Fibroblast of the conjunctiva (primary cell): ENCODE measurements around the gene C19orf25.

Experiments
- DNase-seq: peaks from one replicate; pipeline ENCODE4 v3.0.0-alpha.2; 2010; ENCODE audit warnings: low read depth

Gene C19orf25

DNA sequence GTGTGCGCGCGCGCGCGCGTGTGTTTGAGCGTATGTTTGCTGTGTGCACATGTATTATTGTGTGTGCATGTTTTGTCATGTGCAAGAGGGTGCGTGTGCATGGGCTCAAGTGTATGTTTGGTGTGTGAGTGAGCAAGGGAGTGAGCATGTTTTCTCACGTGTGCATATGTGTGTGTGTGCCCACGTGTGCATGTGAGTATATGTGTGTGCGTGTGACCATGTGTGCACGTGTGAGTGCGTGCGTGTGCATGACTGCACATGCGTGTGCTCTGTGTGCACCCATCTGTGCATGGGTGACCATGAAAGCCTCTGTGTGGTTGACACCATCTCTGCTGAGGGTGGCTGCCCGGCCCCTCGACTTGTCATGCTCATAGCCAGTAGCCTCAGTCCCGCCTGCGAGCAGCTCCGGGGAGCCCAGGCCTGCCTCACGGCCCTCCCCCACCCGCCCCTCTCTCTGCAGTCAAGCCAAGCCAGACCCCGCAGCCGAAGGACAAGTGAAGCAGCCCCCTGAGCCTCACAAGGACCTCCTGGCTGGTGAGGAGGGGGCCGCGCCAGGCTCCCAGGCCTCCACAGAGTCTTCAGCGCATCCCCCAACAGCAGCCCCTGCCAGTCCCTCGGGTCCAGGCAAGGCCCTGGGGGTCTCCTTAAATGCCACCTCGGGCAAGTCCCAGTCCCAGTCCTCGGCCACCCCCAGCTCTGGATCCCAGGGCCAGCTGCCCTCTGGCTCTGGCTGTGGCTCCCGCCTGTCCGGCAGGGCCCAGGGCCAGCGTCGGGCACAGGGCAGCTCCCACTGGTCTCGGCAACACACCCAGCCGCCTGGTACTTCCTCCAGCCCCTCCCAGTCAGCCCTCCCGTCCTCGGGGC, 17.9 kb upstream of the C19orf25 start:
- DNase-seq = no peak

DNA sequence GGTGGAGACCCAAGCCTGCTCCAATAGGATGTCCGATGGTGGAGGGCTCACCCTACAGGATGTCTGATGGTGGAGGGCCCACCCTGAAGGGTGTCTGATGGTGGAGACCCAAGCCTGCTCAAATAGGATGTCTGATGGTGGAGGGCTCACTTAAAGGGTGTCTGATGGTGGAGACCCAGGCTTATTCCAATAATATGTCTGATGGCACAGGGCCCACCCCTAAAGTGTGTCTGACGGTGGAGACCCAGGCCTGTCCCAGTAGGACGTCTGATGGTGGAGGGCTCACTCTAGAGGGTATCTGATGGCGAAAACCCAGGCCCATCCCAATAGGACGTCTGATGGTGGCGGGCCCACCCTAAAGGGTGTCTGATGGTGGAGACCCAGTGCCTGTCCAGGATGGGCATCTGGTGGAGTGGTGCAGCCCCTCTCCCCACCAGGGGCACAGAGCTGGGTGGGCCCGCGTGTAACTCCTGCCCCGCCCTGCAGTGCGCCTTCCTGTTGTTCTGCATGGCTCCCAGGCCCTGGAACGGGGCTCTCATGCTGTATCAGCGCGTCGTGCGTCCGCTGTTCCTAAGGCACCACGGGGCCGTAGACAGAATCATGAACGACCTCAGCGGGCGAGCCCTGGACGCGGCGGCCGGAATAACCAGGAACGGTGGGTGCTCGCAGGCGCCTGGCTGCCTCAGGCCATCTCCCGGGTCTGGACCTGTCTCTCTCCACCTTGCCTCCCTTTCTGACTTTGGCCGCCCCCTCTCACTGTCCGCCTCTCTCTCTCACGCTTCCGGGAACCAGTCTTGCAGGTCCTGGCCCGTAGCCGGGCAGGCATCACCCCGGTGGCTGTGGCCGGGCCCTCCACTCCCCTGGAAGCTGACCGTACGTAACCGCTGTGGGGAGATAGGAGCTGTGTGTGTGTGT, 17.0 kb upstream of the C19orf25 start:
- DNase-seq = no peak

DNA sequence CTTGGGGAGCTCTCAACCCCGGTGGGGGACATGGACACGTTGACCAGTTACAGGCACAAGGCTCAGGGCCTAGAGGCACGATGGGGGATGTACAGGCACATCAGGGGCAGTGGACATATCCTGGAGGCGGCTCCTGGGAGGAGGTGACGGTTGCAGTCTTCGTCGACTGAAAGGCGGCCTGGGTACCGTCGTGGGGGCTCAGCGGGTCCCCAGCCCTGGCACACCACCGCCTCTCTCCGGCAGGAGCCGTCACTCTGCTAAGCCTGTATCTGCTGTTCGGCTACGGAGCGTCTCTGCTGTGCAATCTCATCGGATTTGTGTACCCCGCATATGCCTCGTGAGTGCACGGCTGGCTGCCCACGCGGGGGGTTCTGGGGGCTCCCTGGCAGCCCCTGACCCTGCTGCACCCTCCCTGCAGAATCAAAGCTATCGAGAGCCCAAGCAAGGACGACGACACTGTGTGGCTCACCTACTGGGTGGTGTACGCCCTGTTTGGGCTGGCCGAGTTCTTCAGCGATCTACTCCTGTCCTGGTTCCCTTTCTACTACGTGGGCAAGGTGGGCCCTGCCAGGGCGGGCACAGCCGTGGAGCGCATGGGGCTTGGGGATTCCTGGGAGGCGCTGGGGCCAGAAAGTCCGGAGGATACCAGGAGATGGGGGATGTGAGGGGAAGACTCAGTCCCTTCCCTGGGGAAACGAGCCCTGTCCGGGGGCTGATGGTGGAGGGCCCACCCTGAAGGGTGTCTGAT, 16.2 kb upstream of the C19orf25 start:
- DNase-seq = no peak

DNA sequence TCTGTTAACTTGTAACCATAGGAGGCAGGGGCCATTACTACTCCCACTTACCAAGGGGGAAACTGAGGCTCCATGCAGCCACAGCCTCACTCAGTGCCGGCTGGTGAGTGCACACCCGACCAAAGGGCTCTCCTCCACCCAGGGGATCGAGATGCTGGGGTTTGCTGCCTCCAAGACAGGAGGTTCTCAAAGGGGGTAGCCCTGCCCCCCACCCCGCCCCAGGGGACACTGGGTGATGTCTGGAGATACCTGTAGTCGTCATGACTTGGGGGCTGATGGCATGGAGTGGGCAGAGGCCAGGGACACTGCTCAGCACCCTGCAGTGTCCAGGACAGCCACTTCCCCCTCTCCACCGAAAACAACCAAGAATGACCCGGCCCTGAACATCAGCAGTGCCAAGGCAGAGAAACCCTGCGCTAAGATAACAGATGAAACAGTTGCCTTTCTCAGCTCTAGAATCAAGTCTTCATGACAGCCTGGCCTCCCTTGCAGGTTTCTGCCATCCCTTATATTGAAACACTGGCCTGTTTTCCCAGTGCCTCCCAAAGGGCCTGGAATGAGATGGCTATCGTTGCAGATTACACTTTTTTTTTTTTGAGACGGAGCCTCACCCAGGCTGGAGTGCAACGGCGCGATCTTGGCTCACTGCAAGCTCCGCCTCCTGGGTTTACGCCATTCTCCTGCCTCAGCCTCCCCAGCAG, 15.2 kb upstream of the C19orf25 start:
- no peak for DNase-seq

DNA sequence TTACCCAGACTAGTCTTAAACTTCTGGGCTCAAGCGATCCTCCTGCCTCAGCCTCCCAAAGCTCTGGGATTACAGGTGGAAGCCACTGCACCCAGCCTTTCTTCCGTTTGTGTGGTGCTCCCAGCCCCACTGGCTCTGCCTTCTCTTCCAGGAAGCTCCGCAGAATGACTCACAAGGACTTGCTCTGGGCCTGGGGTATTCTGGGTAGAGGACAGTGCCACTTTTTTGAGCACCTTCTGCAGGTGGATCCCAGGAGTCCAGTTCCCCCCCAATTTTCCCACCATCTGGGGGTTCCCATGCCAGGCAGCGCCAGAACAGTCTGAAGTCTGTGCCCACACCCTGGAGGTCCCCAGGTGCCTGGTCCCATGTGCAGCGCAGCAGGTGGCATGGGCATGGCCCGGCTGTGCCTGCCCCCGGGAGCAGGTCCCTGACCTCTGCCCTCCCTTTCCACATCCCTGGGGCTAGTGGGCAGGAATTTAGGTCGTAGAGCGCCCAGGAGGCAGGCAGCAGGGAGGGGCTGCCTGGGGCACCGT, 13.5 kb upstream of the C19orf25 start:
- no peak for DNase-seq

DNA sequence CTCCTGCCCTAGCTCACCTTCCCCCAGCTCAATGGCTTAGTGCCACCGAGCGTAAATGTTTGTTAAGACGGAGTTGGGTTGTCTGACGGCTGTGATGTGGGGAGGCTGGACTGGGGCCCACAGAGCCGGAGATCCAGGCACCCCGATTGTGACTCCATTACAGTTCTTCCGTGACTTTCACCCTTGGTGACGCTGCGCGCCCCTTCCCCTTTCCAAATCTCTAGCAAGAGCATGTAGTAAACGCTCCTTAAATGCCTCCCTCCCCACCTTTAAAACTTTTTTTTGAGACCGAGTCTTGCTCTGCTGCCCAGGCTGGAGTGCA, 12.8 kb upstream of the C19orf25 start:
- no peak for DNase-seq

DNA sequence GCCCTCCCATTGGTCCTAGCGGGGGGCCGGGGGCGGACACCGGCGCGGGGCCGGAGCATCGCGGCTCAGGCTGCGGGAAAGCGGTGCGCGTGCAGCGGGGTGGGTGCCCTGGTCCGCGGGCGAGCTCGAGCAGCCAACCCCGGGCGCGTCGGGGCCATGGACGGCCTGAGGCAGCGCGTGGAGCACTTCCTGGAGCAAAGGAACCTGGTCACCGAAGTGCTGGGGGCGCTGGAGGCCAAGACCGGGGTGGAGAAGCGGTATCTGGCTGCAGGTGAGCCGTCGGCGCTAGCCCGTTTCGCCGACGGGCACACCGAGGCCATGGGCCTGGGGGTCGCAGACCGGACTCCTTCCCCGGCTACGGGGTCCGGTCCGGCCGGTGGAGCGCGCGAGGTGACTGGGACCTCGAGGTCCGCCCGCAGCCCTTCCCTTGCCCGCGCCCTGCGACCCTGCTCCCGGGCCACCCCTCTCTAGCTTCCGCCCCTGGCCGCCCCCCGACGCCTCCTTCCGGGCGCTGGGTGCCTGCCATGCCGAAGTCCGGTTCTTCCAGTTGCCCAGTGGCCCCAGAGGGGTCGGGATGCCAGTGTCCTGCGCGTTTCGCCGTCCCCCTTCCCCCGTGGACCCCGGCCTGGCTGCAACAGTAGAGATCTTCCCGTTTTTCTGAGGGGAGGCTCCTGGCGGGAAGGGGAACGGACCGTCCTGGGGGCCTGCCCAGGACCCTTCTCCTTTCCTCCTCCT, 12.3 kb upstream of the C19orf25 start, which contains the start of gene REEP6:
Gene REEP6, plus strand, starts transcription at position 68 of the 735 bp plus-strand sequence. Its CDS starts 89 bp downstream, at position 157.
- DNase-seq = no peak

DNA sequence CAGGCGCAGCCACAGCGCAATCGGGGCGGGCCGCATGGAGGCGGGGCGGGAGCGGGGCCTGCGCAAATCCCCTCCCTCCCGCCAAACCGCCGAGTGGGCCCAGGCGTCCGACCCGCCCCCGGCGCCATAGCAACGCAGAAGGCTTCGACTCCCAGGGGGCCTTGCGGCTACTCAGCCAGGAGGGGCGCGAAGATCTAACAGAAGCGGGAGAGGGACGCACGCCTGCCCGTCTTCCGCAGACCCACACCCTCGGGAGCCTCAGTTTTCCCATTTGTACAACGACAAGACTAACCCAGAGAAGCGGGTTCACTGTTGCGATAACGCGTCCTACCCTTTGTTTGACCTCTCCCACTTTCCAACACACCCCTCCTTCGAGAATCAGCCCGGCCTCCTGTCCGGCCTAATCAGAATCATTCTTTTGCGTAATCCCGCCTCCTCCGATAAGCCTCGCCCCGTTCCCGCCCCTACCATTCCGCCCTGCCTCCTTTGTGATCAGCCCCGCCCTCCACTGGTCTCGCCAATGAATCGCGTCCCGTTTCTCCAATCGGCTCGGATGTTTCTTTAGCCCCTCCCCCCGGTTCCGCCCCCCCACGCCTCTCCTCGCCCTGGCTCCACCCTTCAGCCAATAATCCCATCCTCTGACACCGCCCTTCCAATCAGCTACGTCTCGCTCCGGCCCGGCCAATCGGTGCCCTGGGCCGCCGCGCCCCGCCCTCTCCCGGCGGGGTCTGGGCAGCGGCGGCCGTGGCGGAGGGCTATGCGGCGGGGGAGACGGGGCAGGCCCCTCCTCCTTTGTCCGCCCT, 11.5 kb upstream of the C19orf25 start, which contains the start of gene PCSK4:
Gene PCSK4, minus strand, starts transcription at position 40 of the 803 bp plus-strand sequence. Its CDS starts 4 bp downstream, at position 36.
- peak; percentile 99 for DNase-seq

DNA sequence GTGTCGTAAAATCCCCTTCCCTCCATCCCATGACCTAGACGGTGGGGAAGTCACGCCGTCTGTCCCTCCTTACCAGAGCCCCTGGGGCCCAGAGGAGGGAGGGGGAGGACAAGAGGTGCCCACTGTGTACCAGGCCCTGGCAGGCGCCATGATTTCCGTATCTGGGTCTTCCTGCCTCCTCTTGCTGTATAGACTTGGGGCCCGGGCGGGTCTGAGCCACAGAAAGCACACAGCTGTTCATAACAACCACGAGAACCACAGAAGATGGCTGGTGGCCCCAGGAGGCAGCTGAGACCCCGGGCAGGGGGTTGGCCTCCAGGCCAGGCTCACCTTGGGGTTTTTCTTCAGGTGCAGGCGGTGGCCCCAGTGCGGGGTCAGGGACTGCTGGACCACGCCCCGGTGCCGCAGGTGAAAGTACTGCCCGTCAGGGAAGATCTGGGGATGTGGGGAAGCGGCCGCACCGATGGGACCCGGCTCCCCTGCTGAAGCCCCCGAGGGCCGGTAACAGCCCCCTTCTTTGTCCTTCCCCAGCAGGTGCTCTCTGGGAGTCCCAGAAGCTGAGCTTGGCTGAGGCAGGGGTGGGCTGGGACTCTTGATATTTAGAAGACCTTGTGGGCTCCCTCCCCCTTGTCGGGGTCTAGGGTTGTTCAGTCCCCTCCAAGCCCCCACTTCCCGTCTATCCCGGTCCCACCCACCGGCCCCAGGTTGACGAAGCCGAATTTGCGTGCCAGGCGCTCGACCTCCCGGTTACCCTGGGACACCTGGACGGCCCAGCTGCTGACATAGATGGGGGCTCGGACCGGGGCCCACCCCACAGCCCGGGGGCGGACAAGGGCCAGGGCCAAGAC, 10.7 kb upstream of the C19orf25 start:
- no peak for DNase-seq

DNA sequence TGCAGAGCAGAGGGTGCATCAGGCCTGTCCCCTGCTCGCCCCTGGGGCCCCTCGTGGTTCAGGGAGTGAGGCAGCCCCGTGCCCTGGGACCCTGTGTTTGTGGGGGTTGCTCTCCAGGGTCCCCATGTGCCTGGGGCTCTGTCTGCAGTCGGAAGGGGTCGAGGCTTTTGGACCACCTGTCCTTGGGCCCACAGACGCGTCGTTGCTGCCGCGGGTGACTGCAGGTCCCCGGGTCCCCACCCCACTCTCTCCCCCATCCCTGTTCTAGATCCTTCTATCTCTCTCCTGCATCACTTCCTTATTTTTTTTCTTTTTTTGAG, 9.2 kb upstream of the C19orf25 start:
- no peak for DNase-seq

DNA sequence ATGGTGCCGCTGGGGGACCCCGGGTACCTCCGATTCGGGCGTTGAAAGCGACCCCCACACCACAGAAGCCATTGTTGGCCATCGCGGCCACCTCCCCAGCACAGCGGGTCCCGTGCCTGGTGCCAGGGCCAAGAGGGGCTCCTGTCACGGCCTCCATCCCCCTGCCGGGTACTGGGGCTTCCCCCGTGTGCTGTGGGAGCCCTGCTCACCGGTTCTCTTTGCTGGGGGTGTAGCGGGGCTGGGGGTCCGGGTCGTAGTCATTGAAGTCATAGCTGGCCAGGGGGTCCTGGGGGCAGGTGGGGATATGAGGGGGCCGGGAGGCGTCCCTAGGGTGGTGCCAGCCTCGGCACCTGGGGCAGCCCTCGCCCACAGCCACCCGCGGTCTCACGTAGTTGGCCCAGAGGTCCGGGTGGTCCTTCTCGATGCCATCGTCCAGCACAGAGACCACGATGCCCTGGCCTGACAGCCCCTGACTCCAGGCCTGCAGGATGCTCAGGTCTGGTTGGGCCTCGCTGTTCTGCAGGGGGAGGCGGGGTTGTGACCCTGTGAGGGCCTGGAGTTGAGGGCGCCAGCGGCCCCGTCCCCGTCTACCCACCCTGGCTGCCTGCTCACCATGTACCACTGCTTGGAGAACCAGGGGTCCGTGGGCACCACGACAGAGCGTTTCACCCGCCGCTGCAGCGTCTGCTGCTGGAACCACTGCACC, 8.7 kb upstream of the C19orf25 start:
- no peak for DNase-seq

DNA sequence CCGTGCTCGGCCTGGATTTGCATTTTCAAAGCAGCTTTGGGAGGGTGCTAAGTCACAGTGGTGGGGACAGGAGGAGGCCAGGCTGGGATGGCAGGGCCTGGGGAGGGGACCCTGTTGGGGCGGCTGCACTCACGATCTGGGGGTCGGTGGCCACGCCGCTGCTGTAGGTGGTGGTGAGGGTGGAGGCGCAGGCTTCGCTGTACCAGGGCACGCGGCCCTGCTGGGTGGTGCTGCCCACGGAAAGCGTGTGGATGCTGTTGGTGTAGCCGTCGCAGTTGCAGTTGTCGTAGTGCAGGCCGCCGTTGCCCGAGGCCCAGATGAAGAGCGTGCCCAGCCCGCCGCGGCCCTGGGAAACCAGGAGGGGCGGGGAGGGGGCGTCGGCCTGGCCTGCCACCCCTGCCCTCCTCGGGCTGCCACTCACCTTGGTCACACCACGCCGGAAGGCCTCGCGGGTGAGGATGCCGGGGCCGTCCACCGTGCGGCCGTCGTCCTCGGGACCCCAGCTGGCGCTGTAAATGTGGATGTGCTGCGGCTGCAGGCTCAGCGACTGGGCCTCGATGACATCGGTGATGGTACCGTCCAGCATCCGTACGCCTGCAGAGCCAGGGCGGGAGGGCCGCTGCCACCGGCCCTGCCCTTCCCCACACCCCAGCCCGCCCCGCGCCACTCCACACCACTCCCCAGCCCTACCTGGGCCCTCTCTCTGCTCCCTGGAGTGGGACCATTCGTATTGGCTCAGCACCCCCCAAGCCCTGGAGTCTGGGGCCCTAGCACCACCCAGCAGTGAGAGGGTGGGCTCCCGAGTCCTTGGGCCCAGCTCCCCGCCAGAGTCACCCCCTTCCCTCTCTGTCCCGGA, 7.9 kb upstream of the C19orf25 start:
- DNase-seq = no peak

DNA sequence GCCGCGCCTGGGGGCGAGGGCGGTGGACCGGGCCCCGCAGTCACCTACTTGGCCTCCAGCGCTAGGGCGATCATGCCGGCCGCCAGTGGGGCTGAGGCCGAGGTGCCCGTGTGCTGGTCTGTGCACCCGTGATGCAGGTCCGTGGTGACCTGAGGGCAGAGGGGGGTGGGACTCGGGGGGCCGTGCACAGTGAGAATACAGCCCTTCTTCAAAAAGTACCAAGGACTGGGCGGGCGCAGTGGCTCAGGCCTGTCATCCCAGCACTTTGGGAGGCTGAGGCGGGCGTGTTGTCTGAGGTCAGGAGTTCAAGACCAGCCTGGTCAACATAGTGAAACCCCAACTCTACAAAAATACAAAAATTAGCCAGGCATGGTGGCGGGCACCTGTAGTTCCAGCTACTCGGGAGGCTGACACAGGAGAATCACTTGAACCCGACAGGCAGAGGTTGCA, 5.0 kb upstream of the C19orf25 start:
- no peak for DNase-seq

DNA sequence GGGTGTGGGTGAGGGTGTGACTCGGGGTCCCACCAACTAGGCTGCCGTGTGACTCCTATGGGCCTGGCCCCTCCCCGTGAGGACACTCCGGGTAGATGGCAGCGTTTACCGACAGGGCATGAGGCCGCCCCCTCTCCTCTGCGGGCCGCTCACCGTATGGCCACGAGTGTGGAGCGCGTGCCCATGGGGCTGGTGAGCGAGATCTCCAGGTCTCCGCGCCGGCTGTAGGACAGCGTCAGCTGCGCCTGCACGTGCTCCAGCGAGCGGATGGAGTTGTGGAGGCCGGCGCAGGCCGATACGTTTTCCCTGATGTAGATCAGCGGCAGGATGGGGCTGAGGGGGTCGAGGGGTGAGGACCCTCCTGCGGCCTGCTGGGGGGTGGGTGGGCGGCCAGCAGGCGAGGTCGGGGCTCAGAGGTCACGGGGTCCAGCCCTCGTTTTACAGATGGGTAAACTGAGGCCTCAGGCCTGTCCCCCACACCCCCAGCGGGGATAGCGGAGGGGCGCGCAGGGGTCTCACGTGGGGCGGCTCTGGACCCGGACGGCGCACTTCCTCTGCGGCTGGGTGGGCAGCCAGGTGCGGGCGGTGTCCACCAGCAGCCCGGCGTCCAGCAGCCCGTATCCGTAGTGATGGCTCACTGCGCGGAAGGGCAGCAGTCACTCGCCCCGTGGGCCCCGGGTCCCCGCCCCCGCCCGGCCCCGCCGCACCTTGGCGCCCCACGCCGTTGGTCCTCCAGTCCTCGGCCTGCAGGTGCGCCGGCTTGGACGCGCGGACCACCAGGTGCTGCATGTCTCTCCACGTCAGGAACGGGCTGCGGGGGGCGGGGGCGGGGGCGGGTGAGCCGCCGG, 4.3 kb upstream of the C19orf25 start:
- no peak for DNase-seq

DNA sequence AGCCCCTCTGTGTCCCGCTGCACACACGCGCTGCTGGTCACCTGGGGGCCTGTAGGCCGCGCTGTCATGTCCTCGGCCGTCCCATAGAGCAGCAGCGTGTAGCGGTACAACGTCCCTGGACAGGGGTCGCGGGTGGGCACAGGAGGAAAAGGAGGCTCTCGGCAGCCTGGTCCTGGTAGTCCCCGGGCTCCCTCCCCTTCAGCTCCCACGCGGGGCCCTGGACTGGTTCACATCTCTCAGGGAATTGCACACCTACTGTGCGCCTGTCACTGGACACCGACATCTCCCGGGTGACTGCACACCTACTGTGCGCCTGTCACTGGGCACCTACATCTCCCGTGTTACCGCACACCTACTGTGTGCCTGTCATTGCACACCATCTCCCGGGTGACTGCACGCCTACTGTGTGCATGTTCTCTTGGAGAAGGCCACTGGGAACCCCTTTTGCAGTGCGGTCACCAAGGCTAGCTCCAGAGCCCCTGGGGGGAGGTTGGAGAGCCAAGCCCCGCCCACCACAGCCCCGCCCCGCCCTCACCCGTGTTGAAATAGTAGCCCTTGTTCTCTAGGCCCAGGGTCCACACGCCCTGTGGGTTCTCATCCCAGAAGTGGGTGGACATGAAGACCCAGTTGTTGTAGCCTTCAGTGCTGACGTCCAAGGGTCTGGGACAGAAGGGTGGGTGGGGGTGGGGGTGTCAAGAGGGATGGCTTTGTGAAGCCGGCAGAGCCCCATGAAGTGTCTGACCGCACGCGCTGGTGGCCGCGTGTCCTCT, 3.5 kb upstream of the C19orf25 start:
- no peak for DNase-seq
